Mesothelial cell of epicardium (in vitro differentiated cells): ENCODE data around the gene ULK4. TPM values are rescaled to one million over a fixed set of nuclear protein-coding genes. Genes with fewer than 3 reads are reported as not detected.
"Not testable (repeated sequence)": the region's sequence is repeated elsewhere in the genome, so short reads cannot be mapped to it uniquely, and the experiment has no call there.

Source experiments
- DNase-seq, 2 experiments: peaks; one replicate each; pipeline ENCODE4 v3.0.0; 2021; ENCODE audit warnings: low spot score in 2 of 2; ENCODE audit not compliant: unreplicated experiment in 2 of 2
- H3K27ac Mint-ChIP-seq: 2 replicates; pipeline ENCODE4 v1.8.0; 2021; ENCODE audit warnings: mixed read lengths
- H3K27me3 Mint-ChIP-seq: 2 replicates; pipeline ENCODE4 v1.8.0; 2021; ENCODE audit warnings: low read depth, mixed read lengths
- H3K36me3 Mint-ChIP-seq: 2 replicates; pipeline ENCODE4 v1.8.0; 2021; ENCODE audit warnings: mixed read lengths
- H3K4me1 Mint-ChIP-seq: 2 replicates; pipeline ENCODE4 v1.8.0; 2021; ENCODE audit warnings: mixed read lengths
- H3K4me3 Mint-ChIP-seq: 2 replicates; pipeline ENCODE4 v1.8.0; 2021; ENCODE audit warnings: mild to moderate bottlenecking, moderate library complexity, mixed read lengths
- H3K9me3 Mint-ChIP-seq: 2 replicates; pipeline ENCODE4 v1.8.0; 2021; ENCODE audit warnings: mixed read lengths
- CTCF ChIP-seq: fragments of 200-600 bp; sonication (generic); IDR thresholded peaks from one replicate; pipeline ENCODE4 v1.5.0; 2021; ENCODE audit warnings: antibody characterized with exemption; ENCODE audit not compliant: unreplicated experiment
- total RNA-seq: library from RNA; stranded (reverse); gene quantifications from 3 replicates; pipeline ENCODE4 v1.2.1, GENCODE V29; 2021

Gene ULK4
- total RNA-seq, 1 donor from 2014 or later, result 10.7 TPM

GRCh38 chr3:41464858-41465257 lies 497.0 kb downstream of the ULK4 start:
- H3K27ac Mint-ChIP-seq, result no peak overlapping the region
- no peak overlapping the region for H3K4me3 Mint-ChIP-seq
- no peaks in the 10 kb centered on the region for H3K27me3 Mint-ChIP-seq
- peaks cover 3% of the 10 kb centered on the region for H3K36me3 Mint-ChIP-seq
- TF ChIP-seq CTCF, result no peak
- no peak for DNase-seq
- H3K9me3 Mint-ChIP-seq, result peaks cover 13% of the 10 kb centered on the region
- H3K4me1 Mint-ChIP-seq, result peaks cover 26% of the 10 kb centered on the region

GRCh38 chr3:41464401-41464800 lies 497.5 kb downstream of the ULK4 start:
- Mint-ChIP-seq H3K36me3 (peaks cover under 1% of the 10 kb centered on the region), H3K4me3 (no peak overlapping the region), H3K4me1 (peaks cover 26% of the 10 kb centered on the region), H3K9me3 (peaks cover 8% of the 10 kb centered on the region), H3K27ac (no peak overlapping the region), H3K27me3 (no peaks in the 10 kb centered on the region)
- no peak for TF ChIP-seq CTCF
- DNase-seq, result no peak

- Mint-ChIP-seq H3K9me3 (no peaks in the 10 kb centered on the region), H3K27ac (no peak overlapping the region), H3K27me3 (no peaks in the 10 kb centered on the region), H3K4me3 (no peak overlapping the region), H3K4me1 (peaks cover 26% of the 10 kb centered on the region), H3K36me3 (no peaks in the 10 kb centered on the region)
- no peak for DNase-seq
- no peak for TF ChIP-seq CTCF
Observed at GRCh38 chr3:41462103-41462691, 499.7 kb downstream of the ULK4 start.

DNA sequence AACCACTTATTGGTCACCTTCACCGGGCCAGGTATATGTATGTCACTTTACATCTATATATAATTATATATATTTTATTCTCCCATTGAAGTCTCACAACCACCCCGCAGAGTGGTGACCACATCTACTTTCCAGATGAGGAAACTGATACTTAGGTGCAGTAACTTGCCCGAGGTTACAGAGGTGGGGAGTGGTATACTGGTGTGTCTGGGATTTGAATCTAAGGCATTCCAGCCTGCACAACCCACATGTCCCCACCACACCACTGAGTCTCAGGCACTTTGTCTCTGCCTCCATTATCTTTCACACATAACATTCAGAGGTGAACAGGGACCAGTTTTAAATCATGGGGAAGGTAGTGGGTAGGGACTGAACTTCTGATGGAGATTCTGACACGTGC lies 501.2 kb downstream of the ULK4 start:
- no peak for TF ChIP-seq CTCF
- no peaks in the 10 kb centered on the region for H3K9me3 Mint-ChIP-seq
- no peaks in the 10 kb centered on the region for H3K36me3 Mint-ChIP-seq
- DNase-seq, result no peak
- no peak overlapping the region for H3K4me3 Mint-ChIP-seq
- H3K4me1 Mint-ChIP-seq, result peaks cover 30% of the 10 kb centered on the region
- no peak overlapping the region for H3K27ac Mint-ChIP-seq
- no peaks in the 10 kb centered on the region for H3K27me3 Mint-ChIP-seq

GRCh38 chr3:41457176-41457575 lies 504.7 kb downstream of the ULK4 start:
- Mint-ChIP-seq H3K9me3 (no peaks in the 10 kb centered on the region), H3K4me1 (peaks cover 14% of the 10 kb centered on the region), H3K36me3 (no peaks in the 10 kb centered on the region), H3K27me3 (no peaks in the 10 kb centered on the region), H3K4me3 (no peak overlapping the region), H3K27ac (no peak overlapping the region)
- no peak for TF ChIP-seq CTCF
- no peak for DNase-seq

DNA sequence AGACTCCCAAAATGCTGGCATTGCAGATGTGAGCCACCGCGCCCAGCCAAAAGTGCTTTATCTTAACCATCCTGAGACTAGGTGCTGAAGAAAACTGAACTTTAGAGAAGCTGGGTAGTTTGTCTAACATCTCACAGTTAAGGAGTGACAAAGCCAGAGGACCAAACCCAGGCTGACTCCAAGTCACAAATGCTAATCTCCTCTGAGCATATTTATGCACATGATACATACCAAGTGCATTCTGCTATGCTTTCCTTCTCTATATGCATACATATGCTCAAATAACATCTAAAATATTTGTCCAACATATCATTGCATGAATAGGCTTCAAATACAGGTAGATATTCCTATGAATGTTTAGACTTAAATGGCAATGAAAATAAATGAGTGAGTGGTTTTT lies 505.7 kb downstream of the ULK4 start:
- H3K27me3 Mint-ChIP-seq, result no peaks in the 10 kb centered on the region
- DNase-seq, result no peak
- H3K27ac Mint-ChIP-seq, result no peak overlapping the region
- peaks cover 4% of the 10 kb centered on the region for H3K4me1 Mint-ChIP-seq
- H3K9me3 Mint-ChIP-seq, result no peaks in the 10 kb centered on the region
- no peak overlapping the region for H3K4me3 Mint-ChIP-seq
- no peak for TF ChIP-seq CTCF
- no peaks in the 10 kb centered on the region for H3K36me3 Mint-ChIP-seq

- H3K27me3 Mint-ChIP-seq, DNase-seq, H3K36me3 Mint-ChIP-seq, H3K4me3 Mint-ChIP-seq, H3K9me3 Mint-ChIP-seq, H3K27ac Mint-ChIP-seq, H3K4me1 Mint-ChIP-seq: not testable (repeated sequence)
Observed at GRCh38 chr3:41453618-41454017, 508.3 kb downstream of the ULK4 start.
